ENCODE results near the gene WDR64. TPM values are rescaled to one million over a fixed set of nuclear protein-coding genes. Genes with fewer than 3 reads are reported as not detected.

The WDR64 gene
- total and polyA plus RNA-seq, 4 experiments from 2014 or later = 0.16 TPM; not detected in 3

DNA sequence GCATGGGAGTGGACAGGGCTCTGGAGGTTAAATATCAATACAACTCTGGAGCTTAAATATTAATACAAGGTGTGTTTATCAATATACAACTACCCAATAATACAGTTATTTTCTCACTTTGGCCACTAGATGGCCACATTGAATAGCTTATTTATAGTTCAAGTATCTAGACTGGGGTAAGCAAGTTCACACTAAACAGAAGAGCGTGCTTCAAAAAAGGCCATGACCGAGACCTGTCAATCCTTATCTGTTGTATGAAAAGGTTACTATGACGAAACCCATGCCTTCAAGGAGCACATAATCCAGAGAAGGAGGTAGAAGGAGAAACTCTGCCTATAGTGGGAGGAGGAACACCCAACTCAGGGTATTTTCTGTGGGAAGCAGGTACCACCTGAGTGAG is 41.0 kb upstream of the WDR64 start:
- Histone ChIP-seq H3K4me3 (ENCODE audit: low read length in 2 of 2) (no peak overlapping the region), H3K9me3 (ENCODE audit: control insufficient read depth in 1 of 2, low read length in 2 of 2) (no peaks in the 10 kb centered on the region), H3K36me3 (ENCODE audit: insufficient read depth, low read length) (no peaks in the 10 kb centered on the region), H3K4me1 (ENCODE audit: insufficient read depth, low read length) (no peaks in the 10 kb centered on the region), H3K27ac (ENCODE audit: low read depth, low read length) (no peak overlapping the region), H3K27me3 (ENCODE audit: insufficient read depth, low read length) (no peaks in the 10 kb centered on the region)
- no peak overlapping the region for H3K4me3 Mint-ChIP-seq
- H3K27me3 Mint-ChIP-seq = no peaks in the 10 kb centered on the region
- intact Hi-C loops (cut with micrococcal nuclease) = loop anchor here (1.0 to 5.0 kb wide), 8 partner anchors 16 to 406 kb away; no protein-coding TSS in a partner anchor
- ChIA-PET CTCF (ENCODE audit: partially characterized antibody) (interaction anchor here (0.6 to 5.1 kb wide), 44 partner anchors 9 to 1327 kb away, joined by 3 to 71 read pairs (median 4); partner anchors contain the start of genes CHML, EXO1, MAP1LC3C and OPN3), POLR2A (ENCODE audit: partially characterized antibody) (interaction anchor here (0.6 to 1.5 kb wide), 4 partner anchors 17 to 154 kb away, joined by 3 to 4 read pairs (median 3); no protein-coding TSS in a partner anchor)
- H3K4me1 Mint-ChIP-seq = no peaks in the 10 kb centered on the region
- no peak overlapping the region for H3K27ac Mint-ChIP-seq
- DNase-seq = peak in 4 of 5 donors; percentile 56 to 62 (median 60)
- no peaks in the 10 kb centered on the region for H3K36me3 Mint-ChIP-seq
- no peaks in the 10 kb centered on the region for H3K9me3 Mint-ChIP-seq

DNA sequence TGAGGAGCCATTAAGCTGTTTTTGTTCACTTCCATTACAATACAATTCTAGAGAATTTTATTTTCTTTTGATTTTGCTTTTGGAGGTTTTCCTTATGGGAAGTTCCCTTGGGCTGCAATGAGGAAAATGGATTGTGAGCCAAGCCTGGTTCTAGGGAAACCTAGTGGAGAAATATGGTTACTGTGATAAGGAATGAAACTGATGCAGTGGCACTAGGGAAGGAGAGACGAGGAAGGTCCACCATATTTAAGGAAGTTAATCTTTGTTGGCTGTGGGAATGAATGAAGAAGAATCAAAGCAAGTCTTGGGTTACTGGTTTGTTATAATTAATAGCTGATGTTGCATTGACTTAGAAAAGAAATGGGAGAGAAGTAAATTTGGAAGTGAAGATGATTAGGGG is 40.3 kb upstream of the WDR64 start:
- Histone ChIP-seq H3K4me1 (ENCODE audit: insufficient read depth, low read length) (no peaks in the 10 kb centered on the region), H3K27me3 (ENCODE audit: insufficient read depth, low read length) (no peaks in the 10 kb centered on the region), H3K27ac (ENCODE audit: low read depth, low read length) (no peak overlapping the region), H3K36me3 (ENCODE audit: insufficient read depth, low read length) (no peaks in the 10 kb centered on the region), H3K4me3 (ENCODE audit: low read length in 2 of 2) (no peak overlapping the region), H3K9me3 (ENCODE audit: control insufficient read depth in 1 of 2, low read length in 2 of 2) (no peaks in the 10 kb centered on the region)
- ChIA-PET CTCF (ENCODE audit: partially characterized antibody) (interaction anchor here (0.7 to 5.1 kb wide), 32 partner anchors 9 to 843 kb away, joined by 3 to 71 read pairs (median 5); partner anchors contain the start of genes CHML, EXO1, MAP1LC3C and OPN3), POLR2A (ENCODE audit: partially characterized antibody) (interaction anchor here (1.5 kb wide), 1 partner anchor 60 kb away, joined by 4 read pairs; no protein-coding TSS in a partner anchor)
- H3K4me3 Mint-ChIP-seq = no peak overlapping the region
- H3K27ac Mint-ChIP-seq = no peak overlapping the region
- H3K27me3 Mint-ChIP-seq = no peaks in the 10 kb centered on the region
- no peaks in the 10 kb centered on the region for H3K36me3 Mint-ChIP-seq
- no peak for DNase-seq
- H3K4me1 Mint-ChIP-seq = no peaks in the 10 kb centered on the region
- intact Hi-C loops (cut with micrococcal nuclease) = loop anchor here (1.0 to 5.0 kb wide), 8 partner anchors 16 to 406 kb away; no protein-coding TSS in a partner anchor
- H3K9me3 Mint-ChIP-seq = no peaks in the 10 kb centered on the region

DNA sequence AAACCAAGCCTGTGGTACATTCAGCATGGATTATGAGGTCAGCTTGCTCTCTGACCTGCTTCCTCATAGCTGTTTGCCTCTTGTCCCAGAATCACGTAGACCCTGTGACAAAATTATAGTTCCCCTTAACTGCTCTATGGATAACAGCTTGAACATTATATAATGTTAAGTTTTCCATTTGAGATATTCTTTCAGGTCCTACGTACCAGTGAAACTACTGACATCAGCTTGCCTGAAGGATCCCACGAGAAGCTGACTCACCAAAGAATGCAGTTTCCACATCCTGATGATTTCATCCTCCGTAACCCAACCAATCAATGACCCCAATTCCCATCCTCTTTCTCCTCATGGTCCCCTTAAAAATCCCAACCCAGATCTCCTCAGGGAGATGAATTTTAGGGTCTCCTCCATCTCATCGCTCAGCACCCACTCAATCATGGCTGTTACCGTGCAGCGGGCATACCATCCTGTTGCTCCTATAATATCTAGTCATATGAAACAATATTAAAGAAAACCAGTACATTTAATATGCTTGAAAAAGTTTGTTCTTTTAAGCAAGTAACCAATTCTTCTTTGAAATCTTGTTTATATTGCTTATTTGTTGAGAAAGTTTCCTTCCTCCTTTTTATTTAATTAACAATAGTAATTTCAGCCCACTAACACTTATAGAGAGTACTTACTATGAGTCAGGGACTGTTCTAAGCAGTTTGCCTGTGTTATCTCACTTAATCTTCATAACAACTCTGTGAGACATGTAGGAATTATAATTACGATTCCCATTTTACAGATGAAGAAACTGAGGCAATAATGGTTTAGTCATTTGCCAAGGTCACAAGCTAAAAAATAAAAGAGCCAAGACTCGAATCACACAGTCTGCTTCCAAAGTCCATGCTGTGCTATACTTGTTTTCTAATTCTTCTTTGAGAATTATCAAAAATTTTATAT is 39.3 kb upstream of the WDR64 start:
- Histone ChIP-seq H3K27ac (ENCODE audit: low read depth, low read length) (no peak overlapping the region), H3K4me1 (ENCODE audit: insufficient read depth, low read length) (no peaks in the 10 kb centered on the region), H3K4me3 (ENCODE audit: low read length in 2 of 2) (no peak overlapping the region), H3K36me3 (ENCODE audit: insufficient read depth, low read length) (no peaks in the 10 kb centered on the region), H3K27me3 (ENCODE audit: insufficient read depth, low read length) (no peaks in the 10 kb centered on the region), H3K9me3 (ENCODE audit: control insufficient read depth in 1 of 2, low read length in 2 of 2) (no peaks in the 10 kb centered on the region)
- intact Hi-C loops (cut with micrococcal nuclease) = loop anchor here (5.0 kb wide), 2 partner anchors 61 to 284 kb away; no protein-coding TSS in a partner anchor
- ChIA-PET POLR2A (ENCODE audit: partially characterized antibody) (no interaction called here), CTCF (ENCODE audit: partially characterized antibody) (interaction anchor here (1.2 to 5.1 kb wide), 15 partner anchors 8 to 404 kb away, joined by 3 to 71 read pairs (median 5); partner anchors contain the start of gene MAP1LC3C)
- no peak for DNase-seq
- no peak overlapping the region for H3K4me3 Mint-ChIP-seq
- no peaks in the 10 kb centered on the region for H3K4me1 Mint-ChIP-seq
- H3K27ac Mint-ChIP-seq = peak overlapping the region in 2 of 7 donors; percentile 11 to 48
- H3K9me3 Mint-ChIP-seq = no peaks in the 10 kb centered on the region
- no peaks in the 10 kb centered on the region for H3K36me3 Mint-ChIP-seq
- H3K27me3 Mint-ChIP-seq = no peaks in the 10 kb centered on the region

DNA sequence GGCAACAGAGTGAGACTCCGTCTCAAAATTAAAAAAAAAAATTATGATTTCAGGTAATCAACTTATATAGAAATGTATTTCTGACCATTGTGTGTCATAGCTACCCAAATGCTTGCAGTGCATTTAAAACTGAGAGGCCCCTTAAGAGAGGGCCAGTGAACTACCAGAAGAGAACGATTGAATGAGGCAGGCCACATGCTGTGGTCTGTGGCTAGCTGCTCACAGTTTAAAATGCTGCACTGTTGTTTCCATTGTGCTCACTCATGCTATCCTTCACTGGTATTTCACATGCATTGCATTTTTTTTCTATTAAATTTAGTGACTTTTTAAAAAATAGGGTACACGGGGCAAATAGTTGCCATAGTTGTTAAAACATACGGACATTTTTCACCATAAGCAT is 37.9 kb upstream of the WDR64 start:
- intact Hi-C loops (cut with micrococcal nuclease) = loop anchor here (5.0 kb wide), 2 partner anchors 62 to 283 kb away; no protein-coding TSS in a partner anchor
- H3K27ac Mint-ChIP-seq = no peak overlapping the region
- ChIA-PET CTCF (ENCODE audit: partially characterized antibody) (interaction anchor here (1.4 to 5.1 kb wide), 3 partner anchors 13 to 384 kb away, joined by 4 to 61 read pairs (median 7); partner anchors contain the start of gene MAP1LC3C), POLR2A (ENCODE audit: partially characterized antibody) (no interaction called here)
- H3K27me3 ChIP-seq (ENCODE audit: insufficient read depth, low read length) = no peaks in the 10 kb centered on the region
- no peak overlapping the region for H3K27ac ChIP-seq (ENCODE audit: low read depth, low read length)
- no peaks in the 10 kb centered on the region for H3K4me1 Mint-ChIP-seq
- DNase-seq = no peak
- H3K9me3 ChIP-seq (ENCODE audit: control insufficient read depth in 1 of 2, low read length in 2 of 2) = no peaks in the 10 kb centered on the region
- no peaks in the 10 kb centered on the region for H3K36me3 ChIP-seq (ENCODE audit: insufficient read depth, low read length)
- no peaks in the 10 kb centered on the region for H3K27me3 Mint-ChIP-seq
- H3K36me3 Mint-ChIP-seq = no peaks in the 10 kb centered on the region
- no peak overlapping the region for H3K4me3 Mint-ChIP-seq
- no peaks in the 10 kb centered on the region for H3K9me3 Mint-ChIP-seq
- H3K4me1 ChIP-seq (ENCODE audit: insufficient read depth, low read length) = no peaks in the 10 kb centered on the region
- no peak overlapping the region for H3K4me3 ChIP-seq (ENCODE audit: low read length in 2 of 2)

DNA sequence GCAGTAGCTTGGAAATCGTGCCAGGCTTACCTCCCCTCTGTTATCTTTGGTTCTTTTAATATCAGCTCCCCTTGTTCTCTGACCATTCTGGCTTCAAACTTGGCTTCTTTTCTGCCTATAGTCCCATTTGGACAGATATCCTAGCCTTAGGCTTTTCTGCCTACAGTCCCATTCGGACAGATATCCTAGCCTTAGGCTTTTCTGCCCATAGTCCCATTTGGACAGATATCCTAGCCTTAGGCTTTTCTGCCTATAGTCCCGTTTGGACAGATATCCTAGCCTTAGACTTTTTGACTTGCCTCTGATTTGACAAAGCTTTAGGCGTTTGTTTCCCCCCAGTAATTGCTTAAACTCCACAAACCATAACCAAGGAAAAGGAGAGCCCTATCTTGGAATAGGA is 37.5 kb upstream of the WDR64 start:
- H3K27me3 ChIP-seq (ENCODE audit: insufficient read depth, low read length) = no peaks in the 10 kb centered on the region
- intact Hi-C loops (cut with micrococcal nuclease) = loop anchor here (5.0 kb wide), 2 partner anchors 62 to 283 kb away; no protein-coding TSS in a partner anchor
- H3K9me3 ChIP-seq (ENCODE audit: control insufficient read depth in 1 of 2, low read length in 2 of 2) = no peaks in the 10 kb centered on the region
- Mint-ChIP-seq H3K36me3 (no peaks in the 10 kb centered on the region), H3K27me3 (no peaks in the 10 kb centered on the region), H3K4me3 (no peak overlapping the region), H3K4me1 (no peaks in the 10 kb centered on the region), H3K27ac (no peak overlapping the region), H3K9me3 (no peaks in the 10 kb centered on the region)
- H3K4me3 ChIP-seq (ENCODE audit: low read length in 2 of 2) = no peak overlapping the region
- ChIA-PET POLR2A (ENCODE audit: partially characterized antibody) (no interaction called here), CTCF (ENCODE audit: partially characterized antibody) (interaction anchor here (1.4 to 2.1 kb wide), 2 partner anchors 12 to 15 kb away, joined by 4 to 7 read pairs; no protein-coding TSS in a partner anchor)
- H3K36me3 ChIP-seq (ENCODE audit: insufficient read depth, low read length) = no peaks in the 10 kb centered on the region
- no peak for DNase-seq
- no peaks in the 10 kb centered on the region for H3K4me1 ChIP-seq (ENCODE audit: insufficient read depth, low read length)
- no peak overlapping the region for H3K27ac ChIP-seq (ENCODE audit: low read depth, low read length)

DNA sequence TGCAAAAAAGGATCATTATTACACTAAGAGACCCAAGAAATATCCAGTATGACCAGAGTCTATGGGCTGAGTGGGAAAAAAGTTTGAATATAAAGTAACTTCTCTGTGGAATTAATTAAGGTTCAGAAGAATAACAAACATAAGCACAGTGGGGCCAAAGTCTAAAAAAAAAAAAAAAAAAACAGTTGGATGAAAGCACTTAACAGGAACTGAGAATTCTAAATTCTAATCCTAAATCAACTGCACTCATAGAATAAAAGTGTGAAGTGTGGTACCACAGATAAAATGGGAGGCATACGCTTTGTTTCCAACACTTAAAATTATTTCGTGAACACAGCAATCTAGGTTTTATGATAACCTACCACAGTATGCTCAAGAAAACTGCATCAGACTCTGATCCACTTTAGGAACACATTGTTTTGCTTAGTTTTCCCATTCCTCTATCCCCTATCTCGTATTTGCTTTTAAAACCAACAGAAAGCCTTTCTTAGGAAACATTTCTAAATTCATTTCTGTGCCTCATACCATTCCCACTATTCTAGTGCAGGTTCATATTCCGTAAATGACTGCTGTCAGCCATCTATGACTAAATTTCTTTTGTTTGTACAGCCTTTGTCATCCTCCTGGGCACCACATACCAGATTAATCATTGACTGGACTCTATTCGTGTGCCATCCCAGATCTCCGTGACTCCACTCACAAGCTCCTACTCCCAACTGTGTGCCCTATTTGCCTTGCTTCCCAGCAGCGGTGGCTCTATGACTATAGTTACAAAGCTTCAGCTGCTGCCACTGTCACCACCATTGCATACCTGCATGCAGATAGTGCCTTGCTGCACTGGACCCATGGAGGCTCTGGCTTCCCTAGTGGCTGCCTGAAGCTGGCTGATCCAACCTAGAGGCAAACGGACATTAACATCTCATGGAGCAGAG is 36.8 kb upstream of the WDR64 start:
- H3K4me3 Mint-ChIP-seq = no peak overlapping the region
- H3K4me3 ChIP-seq (ENCODE audit: low read length in 2 of 2) = no peak overlapping the region
- no peaks in the 10 kb centered on the region for H3K36me3 Mint-ChIP-seq
- H3K4me1 ChIP-seq (ENCODE audit: insufficient read depth, low read length) = no peaks in the 10 kb centered on the region
- POLR2A ChIA-PET (ENCODE audit: partially characterized antibody) = no interaction called here
- no peak for DNase-seq
- H3K9me3 Mint-ChIP-seq = no peaks in the 10 kb centered on the region
- CTCF ChIA-PET (ENCODE audit: partially characterized antibody) = no interaction called here
- H3K27me3 ChIP-seq (ENCODE audit: insufficient read depth, low read length) = no peaks in the 10 kb centered on the region
- no peaks in the 10 kb centered on the region for H3K4me1 Mint-ChIP-seq
- H3K9me3 ChIP-seq (ENCODE audit: control insufficient read depth in 1 of 2, low read length in 2 of 2) = no peaks in the 10 kb centered on the region
- no peak overlapping the region for H3K27ac Mint-ChIP-seq
- H3K27ac ChIP-seq (ENCODE audit: low read depth, low read length) = no peak overlapping the region
- no peaks in the 10 kb centered on the region for H3K27me3 Mint-ChIP-seq
- intact Hi-C loops (cut with micrococcal nuclease) = no loop called here
- H3K36me3 ChIP-seq (ENCODE audit: insufficient read depth, low read length) = no peaks in the 10 kb centered on the region

Measured in CD4-positive, alpha-beta memory T cell (primary cell).